GM12892 (cell line): ENCODE measurements around the gene TMPRSS13.

Source experiments
- POLR2A ChIP-seq: IDR thresholded peaks from 2 replicates; pipeline ENCODE4 v1.6.1; 2011; ENCODE audit warnings: low read depth, low read length, control low read depth
- POLR2AphosphoS5 ChIP-seq: IDR thresholded peaks from 2 replicates; pipeline ENCODE4 v1.6.1; 2011; ENCODE audit warnings: low read depth, low read length, control low read depth
- TAF1 ChIP-seq: IDR thresholded peaks from 2 replicates; pipeline ENCODE4 v1.6.1; 2011; ENCODE audit warnings: low read depth, mild to moderate bottlenecking, control low read depth, low read length, borderline replicate concordance

DNA sequence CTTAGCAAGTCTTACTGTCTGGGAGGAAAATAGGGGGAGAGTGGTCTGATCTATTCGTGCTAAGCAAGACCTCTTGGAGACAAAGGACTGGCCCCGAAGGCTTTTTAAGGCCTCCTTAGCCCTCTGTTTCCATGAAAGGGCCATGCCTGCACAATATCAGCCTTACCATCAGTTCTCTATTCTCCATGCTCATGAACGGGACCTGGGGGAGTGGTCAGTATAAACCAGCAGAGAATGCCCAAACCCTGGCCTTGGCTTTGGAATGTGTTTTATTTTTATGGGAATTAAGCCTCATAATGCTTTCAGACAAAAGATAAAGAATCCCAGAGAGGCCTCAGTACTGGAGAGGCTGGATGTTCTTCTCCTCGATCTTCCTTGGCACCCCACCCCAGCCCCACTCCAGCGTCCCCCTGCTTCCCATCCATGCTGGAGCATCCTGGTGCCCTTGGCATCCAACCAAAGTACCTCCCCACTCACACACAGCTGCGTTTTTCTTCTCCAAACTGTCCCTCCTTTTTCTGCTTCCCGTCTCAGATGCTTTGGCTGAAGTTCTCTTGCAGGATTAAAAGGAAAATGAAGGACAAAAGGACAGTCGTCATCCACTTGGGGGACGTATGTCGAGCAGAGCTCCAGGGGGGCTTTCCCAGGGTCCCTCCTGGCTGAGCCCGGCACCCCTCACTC is 71.3 kb downstream of the TMPRSS13 start:
- TF ChIP-seq TAF1 (no peak), POLR2A (no peak), POLR2AphosphoS5 (no peak)
